Endothelial cell of umbilical vein (primary cell): ENCODE measurements around the gene WDR48. TPM values are rescaled to one million over a fixed set of nuclear protein-coding genes. Genes with fewer than 3 reads are reported as not detected.

Source experiments
- BruUV-seq: library from RNA; stranded (reverse); fragments of 400-500 nt; replicated peaks from 2 replicates; lab custom pipeline; 2021; lab: Mats Ljungman, UMichigan
- CTCF ChIA-PET: fragments of 300-600, 350-600 bp; sonication (Branson Sonifier 250); formaldehyde crosslinking; loops from one replicate; lab custom pipeline; 2021; ENCODE audit warnings: antibody characterized with exemption, inconsistent platforms; lab: Charles Lee
- POLR2A ChIA-PET: fragments of 300-600, 350-600 bp; sonication (Branson Sonifier 250); formaldehyde crosslinking; loops from one replicate; lab custom pipeline; 2021; ENCODE audit warnings: antibody characterized with exemption, inconsistent platforms; lab: Charles Lee
- DNase-seq: peaks from one replicate; pipeline ENCODE4 v3.0.0-alpha.2; 2011; ENCODE audit warnings: low read depth, low spot score
- FAIRE-seq: peaks from 2 replicates; lab custom pipeline; 2011; peaks lifted over from hg19 to GRCh38; lab: Jason Lieb, UNC
- H2AFZ ChIP-seq: 2 replicates; pipeline ENCODE4 v1.6.0; 2012; ENCODE audit warnings: low read depth, low read length, control low read depth, inconsistent platforms
- H3K27ac ChIP-seq: 2 replicates; pipeline ENCODE4 v1.5.1; 2011; ENCODE audit warnings: low read depth, mild to moderate bottlenecking, control low read depth, low read length, moderate library complexity; ENCODE audit not compliant: insufficient read depth
- H3K27me3 ChIP-seq, 2 experiments: 2 replicates each; pipeline versions ENCODE4 v1.6.0 to v1.6.1; 2011; ENCODE audit warnings: low read length in 2 of 2, mixed read lengths in 1 of 2; ENCODE audit not compliant: control insufficient read depth in 2 of 2, insufficient read depth in 2 of 2
- H3K36me3 ChIP-seq, 2 experiments: 2 replicates in 1 of 2; 3 replicates in 1 of 2; pipeline ENCODE4 v1.5.1; 2011; ENCODE audit warnings: low read length in 2 of 2, mild to moderate bottlenecking in 1 of 2, moderate library complexity in 1 of 2; ENCODE audit not compliant: control insufficient read depth in 2 of 2, insufficient read depth in 2 of 2; ENCODE audit errors: extremely low read depth in 1 of 2
- H3K4me1 ChIP-seq: 3 replicates; pipeline ENCODE4 v1.5.1; 2011; ENCODE audit warnings: mild to moderate bottlenecking, low read length; ENCODE audit not compliant: control insufficient read depth, insufficient read depth; ENCODE audit errors: extremely low read depth
- H3K4me2 ChIP-seq: 2 replicates; pipeline ENCODE4 v1.6.1; 2011; ENCODE audit warnings: low read length, control low read depth, mixed read lengths; ENCODE audit not compliant: insufficient read depth
- H3K4me3 ChIP-seq, 3 experiments: fragments of 200-600 bp in 1 of 3; sonication (generic), shearing (Covaris generic) in 1 of 3; replicated peaks in 1 of 3; 2 replicates each; pipeline ENCODE4 v1.5.1; 2011 to 2016; ENCODE audit warnings: control low read depth in 3 of 3, low read length in 3 of 3, mild to moderate bottlenecking in 2 of 3, inconsistent platforms in 1 of 3, low read depth in 1 of 3, moderate library complexity in 1 of 3; ENCODE audit not compliant: insufficient read depth in 1 of 3
- H3K79me2 ChIP-seq: 2 replicates; pipeline ENCODE4 v1.6.0; 2012; ENCODE audit warnings: low read length, inconsistent platforms; ENCODE audit not compliant: control insufficient read depth, insufficient read depth
- H3K9ac ChIP-seq: replicated peaks from 2 replicates; pipeline ENCODE3; 2011; ENCODE audit warnings: low read length, control low read depth; ENCODE audit not compliant: insufficient read depth; ENCODE audit errors: extremely low read depth
- H3K9me1 ChIP-seq: replicated peaks from 3 replicates; pipeline ENCODE4 v1.6.0; 2011; ENCODE audit warnings: mild to moderate bottlenecking, low read length; ENCODE audit not compliant: control insufficient read depth, insufficient read depth; ENCODE audit errors: extremely low read depth
- H3K9me3 ChIP-seq: replicated peaks from 2 replicates; pipeline ENCODE4 v1.5.1; 2012; ENCODE audit warnings: low read length, inconsistent platforms; ENCODE audit not compliant: control insufficient read depth, insufficient read depth
- H4K20me1 ChIP-seq: replicated peaks from 2 replicates; pipeline ENCODE3; 2011; ENCODE audit warnings: mild to moderate bottlenecking, low read length; ENCODE audit not compliant: control insufficient read depth, insufficient read depth; ENCODE audit errors: extremely low read depth
- CTCF ChIP-seq, 2 donors: IDR thresholded peaks; 1 replicate in 1 of 2; 2 replicates in 1 of 2; pipeline ENCODE4 v1.5.1; 2011; ENCODE audit warnings: low read length in 2 of 2, mild to moderate bottlenecking in 2 of 2, moderate library complexity in 2 of 2, control low read depth in 1 of 2, inconsistent platforms in 1 of 2, low read depth in 1 of 2; ENCODE audit not compliant: insufficient read depth in 1 of 2; ENCODE audit errors: extremely low read depth in 1 of 2
- EZH2 ChIP-seq: IDR thresholded peaks from 2 replicates; pipeline ENCODE4 v1.6.1; 2012; ENCODE audit warnings: borderline replicate concordance, low read depth, mild to moderate bottlenecking, moderate library complexity, low read length, inconsistent platforms; ENCODE audit not compliant: severe bottlenecking
- FOS ChIP-seq: IDR thresholded peaks from 2 replicates; pipeline ENCODE4 v1.6.1; 2011; ENCODE audit warnings: mild to moderate bottlenecking, low read length, moderate library complexity, borderline replicate concordance; ENCODE audit not compliant: insufficient read depth
- GATA2 ChIP-seq: IDR thresholded peaks from 2 replicates; pipeline ENCODE4 v1.7.0; 2011; ENCODE audit warnings: low read depth, mild to moderate bottlenecking, moderate library complexity, mixed read lengths, low read length; ENCODE audit not compliant: insufficient read length, insufficient read depth
- JUN ChIP-seq: IDR thresholded peaks from 2 replicates; pipeline ENCODE4 v1.6.1; 2011; ENCODE audit warnings: borderline replicate concordance, low read depth; ENCODE audit not compliant: insufficient read length, insufficient read depth
- MAX ChIP-seq: IDR thresholded peaks from 2 replicates; pipeline ENCODE4 v1.6.1; 2011; ENCODE audit not compliant: insufficient read depth, insufficient read length
- MYC ChIP-seq: IDR thresholded peaks from one replicate; pipeline ENCODE4 v1.6.1; 2011; ENCODE audit warnings: mild to moderate bottlenecking, low read depth, low read length
- POLR2A ChIP-seq: IDR thresholded peaks from 2 replicates; pipeline ENCODE4 v1.6.1; 2012; ENCODE audit warnings: low read depth, mild to moderate bottlenecking, control low read depth, low read length
- POLR2AphosphoS5 ChIP-seq: IDR thresholded peaks from 2 replicates; pipeline ENCODE4 v1.6.1; 2012; ENCODE audit warnings: low read depth, mild to moderate bottlenecking, control low read depth, low read length, moderate library complexity; ENCODE audit not compliant: insufficient read depth
- dilution Hi-C: fragments of 300-500 bp; cut with MboI; formaldehyde crosslinking; loops from one replicate; pipeline ENCODE4 v1.15.0; 2019; ENCODE audit warnings: low sequenced_read_pairs; ENCODE audit not compliant: extremely low pct_ligation_motif_present
- intact Hi-C: fragments of 100-400 bp; cut with micrococcal nuclease; formaldehyde crosslinking; loops from one replicate; pipeline ENCODE4 v1.10.0; 2022
- polyA plus RNA-seq, 4 experiments: library from polyadenylated mRNA; depleted of rRNA in 3 of 4; stranded (reverse) in 3 of 4; unstranded in 1 of 4; fragments of >200 nt; gene quantifications; 2 replicates each; pipeline versions ENCODE4 v1.2.1 to v1.2.3, GENCODE V29; 2011 to 2012; ENCODE audit warnings: missing spikeins in 1 of 4
- total RNA-seq: library from RNA; stranded (reverse); gene quantifications from 2 replicates; pipeline ENCODE4 v1.2.3, GENCODE V29; 2021

WDR48 gene
- total and polyA plus RNA-seq, 2 donors (not counting 3 experiments of a cell fraction or from before 2014, with no cell fraction given): 13.7 to 25.3 TPM

GRCh38 chr3:39097716-39098472, 46.1 kb downstream of the WDR48 start:
- intact Hi-C loops (no loop called here), dilution Hi-C loops (no loop called here)
- no peaks in the 10 kb centered on the region for H3K9me1 ChIP-seq
- no peak for DNase-seq
- no peaks in the 10 kb centered on the region for H4K20me1 ChIP-seq
- H2AFZ ChIP-seq: no peak overlapping the region
- no peak overlapping the region for H3K4me2 ChIP-seq
- CTCF ChIA-PET: interaction anchor here (1.7 kb wide), 1 partner anchor 191 kb away, joined by 8 read pairs; no protein-coding TSS in a partner anchor
- POLR2A ChIA-PET: no interaction called here
- TF ChIP-seq MYC (no peak), EZH2 (no peak), MAX (no peak)
- no TSS peak for BruUV-seq
- no peak overlapping the region for H3K9ac ChIP-seq
- H3K4me3 ChIP-seq: no peak overlapping the region
- peaks cover 25 to 41% of the 10 kb centered on the region in 2 experiments for H3K36me3 ChIP-seq
- no peak for FAIRE-seq
- H3K79me2 ChIP-seq: peaks cover 9% of the 10 kb centered on the region
- no peaks in the 10 kb centered on the region for H3K4me1 ChIP-seq
- no peaks in the 10 kb centered on the region for H3K9me3 ChIP-seq
- H3K27me3 ChIP-seq: no peaks in the 10 kb centered on the region
- H3K27ac ChIP-seq: no peak overlapping the region

DNA sequence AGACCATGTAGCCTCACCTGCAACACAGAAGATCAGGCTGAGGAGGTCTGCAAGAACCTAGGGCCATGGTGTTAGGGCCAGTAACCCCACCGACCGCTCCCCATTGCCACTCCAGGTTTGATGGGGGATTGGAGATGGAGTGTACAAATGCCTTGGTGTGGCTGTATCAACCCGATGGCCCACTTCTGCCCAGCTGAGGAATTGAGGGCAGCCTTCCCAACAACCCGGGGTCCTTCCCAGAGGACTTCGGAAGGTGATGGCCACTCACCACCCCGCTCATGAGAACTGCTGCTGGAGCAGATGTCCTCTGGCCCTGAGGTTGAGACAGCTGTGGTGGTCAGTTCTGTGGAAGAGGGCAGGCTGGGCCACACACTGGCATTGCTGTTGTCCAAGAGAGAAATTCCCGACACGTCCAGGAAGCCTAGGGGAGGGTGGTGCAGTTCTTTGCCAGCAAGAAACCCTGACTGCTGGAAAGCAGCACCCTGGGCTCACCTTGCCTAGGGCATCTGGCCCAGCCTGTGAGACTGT, 46.7 kb downstream of the WDR48 start:
- H3K27ac ChIP-seq: no peak overlapping the region
- FAIRE-seq: no peak
- H3K9ac ChIP-seq: no peak overlapping the region
- intact Hi-C loops (no loop called here), dilution Hi-C loops (no loop called here)
- POLR2A ChIA-PET: no interaction called here
- CTCF ChIA-PET: no interaction called here
- DNase-seq: no peak
- H3K9me1 ChIP-seq: no peaks in the 10 kb centered on the region
- H4K20me1 ChIP-seq: no peaks in the 10 kb centered on the region
- no peak for TF ChIP-seq FOS
- no peak for TF ChIP-seq EZH2
- no peak for TF ChIP-seq MYC
- no peak for TF ChIP-seq POLR2AphosphoS5
- no peak for TF ChIP-seq GATA2
- no peak for TF ChIP-seq CTCF (IDR thresholded peaks at IDR 0.05; ENCODE audit: extremely low read depth in 1 of 2, insufficient read depth in 1 of 2, low read depth in 1 of 2, low read length in 2 of 2)
- no peak for TF ChIP-seq MAX
- no peak for TF ChIP-seq JUN
- no peak for TF ChIP-seq POLR2A
- no TSS peak for BruUV-seq
- no peaks in the 10 kb centered on the region for H3K4me1 ChIP-seq
- no peak overlapping the region for H3K4me3 ChIP-seq
- H2AFZ ChIP-seq: no peak overlapping the region
- H3K9me3 ChIP-seq: no peaks in the 10 kb centered on the region
- H3K4me2 ChIP-seq: no peak overlapping the region
- H3K36me3 ChIP-seq: peaks cover 24 to 39% of the 10 kb centered on the region in 2 experiments
- peaks cover 14% of the 10 kb centered on the region for H3K79me2 ChIP-seq
- no peaks in the 10 kb centered on the region for H3K27me3 ChIP-seq
